Right lobe of liver (tissue), 6 donors: Measurements from ENCODE around the gene TAOK3. TPM values are rescaled to one million over a fixed set of nuclear protein-coding genes. Genes with fewer than 3 reads are reported as not detected.

Experiments used
- ATAC-seq, 4 donors: fragments of 200-7000 bp; cut with Tn5 transposase; one replicate each; pipeline ENCODE4 v1.9.1; 2020; ENCODE audit warnings: mild to moderate bottlenecking in 4 of 4, moderate library complexity in 4 of 4
- DNase-seq, 3 donors: peaks; one replicate each; pipeline ENCODE4 v3.0.0-alpha.2; 2020
- H3K27ac ChIP-seq, 3 donors: fragments of 200-600 bp; one replicate each; pipeline ENCODE4 v1.8.0; 2022
- H3K27me3 ChIP-seq, 2 donors: fragments of 200-600 bp; one replicate each; pipeline ENCODE4 v1.8.0; 2022
- H3K36me3 ChIP-seq, 4 donors: fragments of 200-600 bp; sonication (generic) in 1 of 4; one replicate each; pipeline versions ENCODE4 v1.5.1 to v1.8.0; 2017 to 2022; ENCODE audit warnings: control low read depth in 1 of 4
- H3K4me1 ChIP-seq, 4 donors: fragments of 200-600 bp; sonication (generic) in 1 of 4; one replicate each; pipeline versions ENCODE4 v1.5.1 to v1.8.0; 2017 to 2022; ENCODE audit warnings: control low read depth in 1 of 4
- H3K4me3 ChIP-seq, 3 donors: fragments of 200-600 bp; one replicate each; pipeline ENCODE4 v1.8.0; 2022
- H3K9me3 ChIP-seq, 4 donors: fragments of 200-600 bp; sonication (generic) in 1 of 4; one replicate each; pipeline versions ENCODE4 v1.5.1 to v1.8.0; 2017 to 2022; ENCODE audit warnings: control low read depth in 1 of 4
- CTCF ChIP-seq, 4 donors: fragments of 200-600 bp in 3 of 4; fragments of 450-650 bp in 1 of 4; IDR thresholded peaks; one replicate each; pipeline versions ENCODE4 v1.5.1 to v1.8.0; 2016 to 2022; ENCODE audit warnings: antibody characterized with exemption in 4 of 4, mild to moderate bottlenecking in 2 of 4
- POLR2A ChIP-seq: fragments of 450-650 bp; IDR thresholded peaks from one replicate; pipeline ENCODE4 v1.6.1; 2017; ENCODE audit warnings: antibody characterized with exemption, mild to moderate bottlenecking
- WGBS: methylation state at CpG from one replicate; pipeline ENCODE4 v1.1.6; 2018; ENCODE audit warnings: low coverage, low lambda C conversion rate; ENCODE audit not compliant: insufficient coverage; ENCODE audit errors: missing lambda C conversion rate; 5-methylcytosine and 5-hydroxymethylcytosine counted together
- intact Hi-C, 2 donors: fragments of 100-400 bp; cut with DNase I; formaldehyde crosslinking; loops; one replicate each; pipeline versions ENCODE4 v1.11.2 to v1.14.1; 2022
- total RNA-seq, 6 experiments: library from RNA; depleted of rRNA in 2 of 6; stranded (reverse); fragments of >200 nt in 2 of 6; fragmentation: NEBNext Ultra II Directional in 3 of 6; extraction: Animal tissue kit (Norgen Biotek cat#: 25700) in 3 of 6; gene quantifications; one replicate each; pipeline versions ENCODE4 v1.1.0 to v1.2.4, GENCODE V29; 2016 to 2023
- donor health status: DM: no; HTN: yes; CAD: no.
- donor health status: DM: no; HTN: no; CAD: no.
- donor health status: DM: no; HTN: no; CAD: no.
- donor health status: DM: no; HTN: yes; CAD: no.
- donor health status: DM: no; HTN: yes; CAD: no.

The TAOK3 gene
- total RNA-seq, 6 experiments from 2014 or later = 12.2 to 21.9 (median 17.7) TPM

- Histone ChIP-seq H3K9me3 (no peaks in the 10 kb centered on the region), H3K4me3 (peak overlapping the region in 2 of 3 donors; percentile 77 to 87), H3K36me3 (no peaks in the 10 kb centered on the region), H3K27me3 (no peaks in the 10 kb centered on the region), H3K27ac (peak overlapping the region in 1 of 3 donors; percentile 27), H3K4me1 (peaks cover 0 to 23% (median 0%) of the 10 kb centered on the region in 4 donors)
- intact Hi-C loops = loop anchor here (10.0 kb wide), 2 partner anchors 186 to 246 kb away; no protein-coding TSS in a partner anchor
- TF ChIP-seq CTCF (IDR thresholded peaks at IDR 0.05) (no peak), POLR2A (no peak)
- 14% methylated on average over 3 of the region's 3 CpGs for WGBS
- ATAC-seq (no peak), DNase-seq (no peak)
These were observed 2.1 kb downstream of the TAOK3 start for GRCh38 chr12:118370601-118371000.

- H3K4me1 ChIP-seq = peaks cover 0 to 10% (median 0%) of the 10 kb centered on the region in 4 donors
- no peak for TF ChIP-seq CTCF (IDR thresholded peaks at IDR 0.05)
- TF ChIP-seq POLR2A = no peak
These were observed 3.9 kb downstream of the TAOK3 start for GRCh38 chr12:118368821-118369220.

GRCh38 chr12:118361889-118362288 is 10.8 kb downstream of the TAOK3 start:
- Histone ChIP-seq H3K27ac (no peak overlapping the region), H3K4me1 (peaks cover 0 to 15% (median 2%) of the 10 kb centered on the region in 4 donors), H3K36me3 (no peaks in the 10 kb centered on the region), H3K27me3 (no peaks in the 10 kb centered on the region), H3K9me3 (no peaks in the 10 kb centered on the region), H3K4me3 (no peak overlapping the region)
- no peak for TF ChIP-seq CTCF (IDR thresholded peaks at IDR 0.05)
- no peak for TF ChIP-seq POLR2A
- 78% methylated on average over 4 of the region's 4 CpGs for WGBS
- intact Hi-C loops = no loop called here
- DNase-seq = no peak
- no peak for ATAC-seq

More at GRCh38 chr12:118368821-118369220, 3.9 kb downstream of the TAOK3 start:
- ATAC-seq = no peak
- H3K27me3 ChIP-seq = no peaks in the 10 kb centered on the region
- DNase-seq = no peak
- no peak overlapping the region for H3K4me3 ChIP-seq
- H3K27ac ChIP-seq = no peak overlapping the region
- H3K36me3 ChIP-seq = no peaks in the 10 kb centered on the region
- intact Hi-C loops = no loop called here
- H3K9me3 ChIP-seq = no peaks in the 10 kb centered on the region
- 73% methylated on average over 4 of the region's 4 CpGs for WGBS

- TF ChIP-seq POLR2A (no peak), CTCF (IDR thresholded peaks at IDR 0.05) (no peak)
- DNase-seq (no peak), ATAC-seq (no peak)
- peaks cover 0 to 24% (median 5%) of the 10 kb centered on the region in 4 donors for H3K4me1 ChIP-seq
- no peaks in the 10 kb centered on the region for H3K27me3 ChIP-seq
- 85% methylated on average over 5 of the region's 5 CpGs for WGBS
- no peak overlapping the region for H3K4me3 ChIP-seq
- no peak overlapping the region for H3K27ac ChIP-seq
- H3K36me3 ChIP-seq = no peaks in the 10 kb centered on the region
- intact Hi-C loops = no loop called here
- no peaks in the 10 kb centered on the region for H3K9me3 ChIP-seq
These were observed 11.7 kb downstream of the TAOK3 start for GRCh38 chr12:118361092-118361404.

- H3K4me3 ChIP-seq = no peak overlapping the region
These were observed 13.2 kb downstream of the TAOK3 start for GRCh38 chr12:118359541-118359915.

More at GRCh38 chr12:118359541-118359915, 13.2 kb downstream of the TAOK3 start:
- TF ChIP-seq CTCF (IDR thresholded peaks at IDR 0.05) (no peak), POLR2A (no peak)
- ATAC-seq (no peak), DNase-seq (no peak)
- Histone ChIP-seq H3K36me3 (no peaks in the 10 kb centered on the region), H3K9me3 (no peaks in the 10 kb centered on the region), H3K4me1 (peaks cover 0 to 26% (median 5%) of the 10 kb centered on the region in 4 donors), H3K27ac (peak overlapping the region; percentile 3 to 75 (median 19)), H3K27me3 (no peaks in the 10 kb centered on the region)
- WGBS = 56% methylated on average over 4 of the region's 4 CpGs
- intact Hi-C loops = no loop called here
